GM18873 (cell line): Measurements from ENCODE around the gene FBXL14.
"Not testable (repeated sequence)": the region's sequence is repeated elsewhere in the genome, so short reads cannot be mapped to it uniquely, and the experiment has no call there.

Experiments
- ATAC-seq: cut with Tn5 transposase; IDR thresholded peaks from one replicate; pipeline ENCODE4 v1.9.1; 2021; ENCODE audit warnings: mild to moderate bottlenecking, moderate library complexity, moderate number of reproducible peaks; ENCODE audit not compliant: unreplicated experiment, low FRiP score

FBXL14 gene

GRCh38 chr12:1622406-1622805 lies 28.0 kb upstream of the FBXL14 start:
- no peak for ATAC-seq

DNA sequence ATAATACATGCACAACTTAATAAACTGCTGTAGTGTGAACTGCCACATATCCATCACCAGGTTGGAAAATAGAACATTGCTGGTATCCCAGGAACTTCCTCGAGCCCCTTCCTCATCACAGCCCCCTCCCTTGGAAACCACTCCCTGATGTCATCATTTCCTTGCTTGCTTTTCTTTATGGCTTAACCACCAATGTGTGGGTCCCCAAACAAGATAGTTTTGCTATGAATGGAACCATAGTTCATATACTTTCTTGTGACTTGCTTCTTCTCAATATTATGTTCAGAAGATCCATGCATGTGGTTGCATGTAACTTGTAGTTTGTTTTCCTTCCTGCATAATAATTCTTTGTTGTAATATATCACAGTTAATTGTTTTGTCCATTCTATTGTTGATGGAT lies 25.7 kb upstream of the FBXL14 start:
- ATAC-seq = no peak

DNA sequence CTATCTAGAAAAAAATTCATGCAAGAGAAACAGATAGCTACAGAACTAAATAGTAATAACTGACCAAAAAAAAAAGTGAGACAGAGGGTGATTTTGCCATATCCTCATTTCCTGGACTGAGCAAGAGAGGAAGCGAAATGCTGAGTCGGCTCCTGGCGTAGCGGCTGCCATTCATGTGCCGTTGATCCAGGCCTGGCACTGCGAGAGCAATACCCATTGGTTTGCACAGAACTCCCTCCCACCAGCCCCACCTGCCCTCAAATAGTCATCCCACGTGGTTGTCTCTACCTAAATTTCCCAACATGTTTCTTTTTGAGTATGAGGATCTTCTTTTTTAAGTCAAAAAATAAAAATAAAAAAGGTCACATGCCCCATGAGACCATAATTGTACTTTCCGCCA lies 25.2 kb upstream of the FBXL14 start:
- ATAC-seq = no peak

GRCh38 chr12:1619159-1619558 lies 24.8 kb upstream of the FBXL14 start:
- ATAC-seq = no peak

DNA sequence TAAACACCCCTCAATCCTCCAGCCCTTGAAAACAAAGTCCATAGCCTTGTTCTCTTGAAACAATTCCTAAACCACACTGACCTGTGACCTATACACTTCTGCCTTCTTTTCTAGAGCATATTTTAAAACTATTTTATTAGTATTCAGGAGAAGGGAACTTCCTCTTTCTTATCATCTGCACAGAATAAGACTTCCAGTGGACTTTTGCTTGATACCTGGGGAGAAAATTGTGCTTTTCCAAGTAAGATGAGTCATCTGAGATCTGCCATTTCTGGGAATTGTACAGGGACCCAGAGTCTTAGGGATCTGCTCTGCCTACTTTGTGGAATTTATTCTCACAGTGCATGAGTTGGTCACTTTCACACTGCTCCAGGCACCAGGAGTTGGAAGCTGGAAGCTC lies 24.1 kb upstream of the FBXL14 start:
- ATAC-seq = no peak

DNA sequence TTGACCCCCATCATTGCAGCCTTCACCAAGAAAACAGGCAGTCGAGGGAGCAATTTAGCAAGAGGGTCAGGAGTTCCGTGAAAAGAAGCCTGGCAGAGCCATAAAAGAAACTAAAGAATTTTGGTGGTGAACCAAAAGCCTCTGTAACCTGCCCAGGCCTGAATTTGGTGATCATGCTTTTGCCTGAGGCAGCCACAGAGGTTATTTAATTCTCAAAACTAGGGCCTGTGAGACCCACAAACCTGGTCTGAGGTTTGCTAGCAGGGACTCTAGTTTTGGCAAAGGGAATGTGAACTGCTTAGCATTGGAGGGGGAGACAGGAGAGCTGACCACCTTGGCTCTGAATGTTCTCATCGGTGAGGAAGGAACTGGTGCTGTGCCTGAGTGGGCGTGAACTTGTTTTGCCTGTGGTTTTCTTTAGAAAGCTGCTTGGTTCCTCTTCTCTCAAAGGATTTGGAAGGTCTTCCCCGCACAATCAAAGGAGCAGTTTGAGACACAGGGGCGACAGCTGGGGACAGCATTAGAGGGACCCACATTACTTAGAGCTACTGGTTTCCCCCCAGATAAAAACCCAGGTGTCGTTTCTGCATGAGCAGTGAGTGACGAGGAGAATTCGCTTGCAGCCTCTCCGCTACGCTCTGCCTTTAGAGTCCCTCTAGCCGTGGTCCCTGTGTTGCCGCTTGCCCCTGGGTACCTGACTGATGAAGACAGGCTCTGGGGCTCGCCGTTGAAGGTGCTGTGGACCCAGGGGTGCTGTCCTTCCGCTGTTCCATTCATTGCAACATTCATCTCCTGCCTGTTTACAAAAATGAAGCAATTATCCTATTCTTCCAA lies 22.1 kb upstream of the FBXL14 start:
- ATAC-seq = no peak

DNA sequence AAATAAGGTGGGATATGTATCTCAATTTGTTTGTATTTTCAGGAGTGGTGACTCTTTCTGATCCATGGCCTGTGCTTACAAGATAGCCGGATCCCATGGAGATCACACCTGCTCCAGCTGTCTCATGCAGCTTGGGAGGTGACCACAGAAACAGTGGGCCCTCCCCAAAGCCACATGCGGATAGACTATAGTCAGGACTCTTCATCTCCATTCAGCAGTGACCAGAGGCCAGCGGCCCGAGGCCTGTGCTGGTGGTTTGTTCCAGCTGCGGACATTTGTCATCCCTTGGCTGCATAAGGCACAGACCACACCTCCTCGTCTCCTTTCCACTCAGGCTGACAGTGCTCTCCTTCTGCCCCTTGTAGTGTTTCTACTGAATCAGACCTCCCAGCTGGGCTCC lies 20.0 kb upstream of the FBXL14 start:
- ATAC-seq = no peak

GRCh38 chr12:1613860-1614259 lies 19.5 kb upstream of the FBXL14 start:
- no peak for ATAC-seq

- no peak for ATAC-seq
These were observed 17.6 kb upstream of the FBXL14 start for GRCh38 chr12:1611803-1612572.

- no peak for ATAC-seq
These were observed 15.8 kb upstream of the FBXL14 start for GRCh38 chr12:1610072-1610643.

GRCh38 chr12:1608713-1609119 lies 14.3 kb upstream of the FBXL14 start:
- no peak for ATAC-seq

- ATAC-seq = no peak
These were observed 13.7 kb upstream of the FBXL14 start for GRCh38 chr12:1607940-1608712.

DNA sequence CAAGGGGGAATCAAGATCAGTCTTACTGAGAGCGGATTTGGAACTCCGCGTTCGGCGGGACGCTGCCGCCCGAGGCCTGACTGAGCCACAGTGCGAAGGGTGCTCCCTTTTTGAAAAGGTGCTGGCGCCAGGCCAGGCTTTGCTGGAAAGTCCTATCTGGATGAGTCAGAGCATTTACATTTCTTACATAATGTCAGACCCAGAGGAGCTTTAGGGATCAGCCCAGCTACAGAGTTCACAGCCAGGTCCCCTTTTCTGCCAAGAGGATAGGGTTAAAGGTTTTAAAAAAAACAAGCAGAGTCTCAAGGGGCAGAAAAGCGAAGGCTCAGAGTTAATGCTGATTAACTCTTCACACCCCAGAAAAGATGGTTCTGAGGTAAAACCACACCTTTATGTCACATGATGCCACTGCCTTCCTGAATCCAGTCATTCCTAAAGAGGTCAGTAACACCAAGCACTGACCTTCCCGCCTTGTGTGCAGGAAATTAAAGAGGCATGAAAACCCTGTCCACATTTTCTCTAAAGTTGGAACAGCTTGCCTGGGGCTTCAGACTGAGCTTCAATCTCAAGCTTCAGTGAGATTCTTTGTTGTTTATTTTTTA lies 11.7 kb upstream of the FBXL14 start:
- ATAC-seq = no peak

- ATAC-seq = no peak
These were observed 11.0 kb upstream of the FBXL14 start for GRCh38 chr12:1605129-1606020.

DNA sequence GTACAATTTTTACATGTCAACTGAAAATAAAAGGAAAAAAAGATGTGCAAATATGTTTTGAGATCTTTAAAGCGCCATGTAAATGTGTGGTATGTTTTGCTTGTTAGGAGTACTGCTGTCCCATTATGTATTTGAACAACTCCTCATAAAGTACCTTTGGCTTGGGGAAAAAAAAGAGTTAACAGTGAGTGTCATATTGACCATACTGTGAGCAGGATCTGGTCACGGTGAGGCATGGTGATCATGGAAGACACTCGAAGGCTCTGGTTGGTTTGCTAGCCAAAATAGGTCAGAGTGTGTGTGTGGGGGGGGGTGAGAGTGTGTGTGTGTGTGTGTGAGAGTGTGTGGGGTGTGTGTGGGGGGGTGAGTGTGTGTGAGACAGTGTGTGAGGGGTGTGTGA lies 10.1 kb upstream of the FBXL14 start:
- no peak for ATAC-seq

- ATAC-seq = no peak
These were observed 9.1 kb upstream of the FBXL14 start for GRCh38 chr12:1603269-1603993.

DNA sequence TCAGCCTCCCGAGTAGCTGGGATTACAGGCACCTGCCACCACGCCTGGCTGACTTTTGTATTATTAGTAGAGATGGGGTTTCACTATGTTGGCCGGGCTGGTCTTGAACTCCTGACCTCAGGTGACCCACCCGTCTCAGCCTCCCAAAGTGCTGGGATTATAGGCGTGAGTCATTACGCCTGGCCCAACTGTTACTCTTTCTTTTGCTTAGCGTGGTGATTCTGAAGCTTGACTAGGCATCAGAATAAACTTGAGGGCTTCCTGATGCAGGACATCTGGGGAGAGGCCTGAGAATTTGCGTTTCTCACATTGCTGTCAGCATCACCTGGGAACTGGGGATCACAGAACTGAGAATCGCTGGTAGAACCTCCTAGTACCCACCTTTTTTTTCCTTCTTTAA lies 8.3 kb upstream of the FBXL14 start:
- ATAC-seq = not testable (repeated sequence)

DNA sequence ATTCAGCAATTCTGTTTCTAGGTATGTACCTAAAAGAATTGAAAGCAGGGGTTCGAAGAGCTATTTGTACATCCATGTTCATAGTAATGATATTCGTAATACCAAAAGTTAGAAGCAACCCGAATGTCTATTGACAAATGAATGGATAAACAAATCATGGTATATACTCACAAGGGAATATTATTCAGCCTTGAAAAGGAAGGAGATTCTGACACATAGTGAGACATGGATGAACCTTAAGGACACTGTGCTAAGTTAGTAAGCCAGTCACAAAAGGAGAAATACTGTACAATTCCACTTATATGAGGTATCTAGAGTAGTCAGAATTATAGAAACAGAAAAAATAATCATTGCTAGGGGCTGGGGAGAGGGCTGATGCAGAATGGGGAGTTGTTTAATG lies 4.4 kb upstream of the FBXL14 start:
- ATAC-seq = no peak
